Upper lobe of left lung (tissue), 4 donors: ENCODE data around the gene DHX29.

Source experiments
- CTCF ChIP-seq, 6 experiments: fragments of 450-650 bp in 4 of 6; fragments of 200-600 bp in 2 of 6; sonication (generic) in 2 of 6; IDR thresholded peaks; one replicate each; pipeline ENCODE4 v1.5.1; 2016 to 2019; ENCODE audit warnings: antibody characterized with exemption in 6 of 6
- EP300 ChIP-seq, 4 donors: sonication (generic); formaldehyde crosslinking; IDR thresholded peaks; one replicate each; pipeline ENCODE4 v1.5.1; 2017; ENCODE audit warnings: antibody characterized with exemption in 4 of 4, control low read depth in 2 of 4
- POLR2A ChIP-seq, 4 donors: fragments of 450-650 bp; IDR thresholded peaks; one replicate each; pipeline ENCODE4 v1.5.1; 2016 to 2017; ENCODE audit warnings: antibody characterized with exemption in 4 of 4, mild to moderate bottlenecking in 2 of 4
- POLR2AphosphoS5 ChIP-seq, 2 donors: sonication (generic); formaldehyde crosslinking; IDR thresholded peaks; one replicate each; pipeline ENCODE4 v1.5.1; 2017; ENCODE audit warnings: antibody characterized with exemption in 2 of 2

DNA sequence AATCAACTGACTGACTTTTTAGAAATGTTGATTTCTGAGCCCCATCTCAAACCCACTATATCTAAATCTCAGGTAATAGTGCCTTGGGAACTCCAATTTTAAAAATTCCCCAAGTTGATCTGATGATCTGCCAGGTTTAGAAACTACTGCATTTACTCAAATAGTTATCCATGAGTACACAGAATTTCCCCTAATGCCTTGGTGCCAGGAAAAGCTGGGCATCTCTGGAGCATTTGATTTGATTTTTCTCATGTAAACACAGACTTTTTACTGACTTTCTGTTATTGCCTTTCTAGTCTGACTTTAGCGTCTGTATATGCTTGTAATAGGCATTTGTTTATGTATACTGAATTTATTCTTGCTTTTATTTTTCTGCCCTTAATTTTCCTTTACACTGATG lies 36.1 kb upstream of the DHX29 start:
- TF ChIP-seq CTCF (IDR thresholded peaks at IDR 0.05) (no peak), POLR2A (IDR thresholded peaks at IDR 0.05) (no peak), POLR2AphosphoS5 (IDR thresholded peaks at IDR 0.05) (no peak), EP300 (IDR thresholded peaks at IDR 0.05) (no peak)
